ENCODE results near the gene MC4R. TPM values are rescaled to one million over a fixed set of nuclear protein-coding genes. Genes with fewer than 3 reads are reported as not detected.
A peak's percentile ranks its signal among the peaks of the same experiment; 100 is the strongest.

Gene MC4R
- total and polyA plus RNA-seq, 2 donors (not counting 1 experiment from before 2014, with no cell fraction given): not detected

- Histone ChIP-seq H3K27me3 (ENCODE audit: control insufficient read depth, insufficient read depth, low read length) (no peaks in the 10 kb centered on the region), H3K4me1 (ENCODE audit: control insufficient read depth, extremely low read depth, insufficient read depth, low read length) (no peaks in the 10 kb centered on the region), H2AFZ (ENCODE audit: low read length) (no peak overlapping the region), H3K9me3 (ENCODE audit: control insufficient read depth, insufficient read depth, low read depth, low read length) (no peaks in the 10 kb centered on the region), H3K36me3 (ENCODE audit: control insufficient read depth, insufficient read depth, low read length) (no peaks in the 10 kb centered on the region), H3K79me2 (ENCODE audit: control insufficient read depth, insufficient read depth, low read length) (no peaks in the 10 kb centered on the region), H4K20me1 (ENCODE audit: control insufficient read depth, extremely low read depth, insufficient read depth, low read length) (no peaks in the 10 kb centered on the region), H3K4me2 (ENCODE audit: extremely low read depth, insufficient read depth, low read length) (no peak overlapping the region), H3K27ac (ENCODE audit: insufficient read depth, low read length) (no peak overlapping the region), H3K4me3 (replicated peaks in 1 of 4; ENCODE audit: control extremely low read depth in 1 of 4, insufficient read depth in 1 of 4, low read depth in 3 of 4, low read length in 4 of 4) (no peak overlapping the region), H3K9ac (ENCODE audit: insufficient read depth, low read length) (no peak overlapping the region)
- no peak for TF ChIP-seq EZH2 (IDR thresholded peaks at IDR 0.05; ENCODE audit: low read length, missing control alignments)
- TF ChIP-seq, protein P1, sequence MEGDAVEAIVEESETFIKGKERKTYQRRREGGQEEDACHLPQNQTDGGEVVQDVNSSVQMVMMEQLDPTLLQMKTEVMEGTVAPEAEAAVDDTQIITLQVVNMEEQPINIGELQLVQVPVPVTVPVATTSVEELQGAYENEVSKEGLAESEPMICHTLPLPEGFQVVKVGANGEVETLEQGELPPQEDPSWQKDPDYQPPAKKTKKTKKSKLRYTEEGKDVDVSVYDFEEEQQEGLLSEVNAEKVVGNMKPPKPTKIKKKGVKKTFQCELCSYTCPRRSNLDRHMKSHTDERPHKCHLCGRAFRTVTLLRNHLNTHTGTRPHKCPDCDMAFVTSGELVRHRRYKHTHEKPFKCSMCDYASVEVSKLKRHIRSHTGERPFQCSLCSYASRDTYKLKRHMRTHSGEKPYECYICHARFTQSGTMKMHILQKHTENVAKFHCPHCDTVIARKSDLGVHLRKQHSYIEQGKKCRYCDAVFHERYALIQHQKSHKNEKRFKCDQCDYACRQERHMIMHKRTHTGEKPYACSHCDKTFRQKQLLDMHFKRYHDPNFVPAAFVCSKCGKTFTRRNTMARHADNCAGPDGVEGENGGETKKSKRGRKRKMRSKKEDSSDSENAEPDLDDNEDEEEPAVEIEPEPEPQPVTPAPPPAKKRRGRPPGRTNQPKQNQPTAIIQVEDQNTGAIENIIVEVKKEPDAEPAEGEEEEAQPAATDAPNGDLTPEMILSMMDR (conservative IDR thresholded peaks at IDR 0.05 in 1 of 2, IDR thresholded peaks at IDR 0.05 in 1 of 2; ENCODE audit: low read depth in 1 of 2, low read length in 2 of 2): no peak
- no peak for DNase-seq (ENCODE audit: low read depth in 2 of 2)
These were observed 45.4 kb upstream of the MC4R start for GRCh38 chr18:60417946-60418345.

DNA sequence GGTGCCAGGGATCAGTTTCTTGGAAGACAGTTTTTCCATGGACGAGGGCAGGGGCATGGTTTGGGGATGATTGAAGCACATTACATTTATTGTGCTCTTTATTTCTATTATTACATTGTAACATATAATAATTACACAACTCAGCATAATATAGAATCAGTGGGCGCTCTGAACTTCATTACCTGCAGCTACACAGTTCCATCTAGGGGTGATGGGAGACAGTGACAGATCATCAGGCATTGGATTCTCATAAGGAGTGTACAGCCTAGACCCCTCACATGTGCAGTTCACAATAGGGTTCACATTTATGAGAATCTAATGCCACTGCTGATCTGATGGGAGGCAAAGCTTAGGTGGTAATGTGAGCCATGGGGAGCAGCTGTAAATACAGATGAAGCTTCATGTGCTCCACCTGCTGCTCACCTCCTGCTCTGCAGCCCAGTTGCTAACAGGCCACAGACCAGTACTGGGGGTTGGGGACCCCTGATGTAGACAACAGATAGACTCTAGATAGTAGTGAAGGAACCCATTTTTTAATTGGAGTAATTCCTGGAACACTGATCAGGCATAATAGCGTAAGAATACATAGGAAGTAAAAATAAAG, 41.5 kb upstream of the MC4R start:
- H3K79me2 ChIP-seq (ENCODE audit: control insufficient read depth, insufficient read depth, low read length): no peaks in the 10 kb centered on the region

GRCh38 chr18:60411715-60412114, 39.1 kb upstream of the MC4R start:
- H3K4me1 ChIP-seq (ENCODE audit: control insufficient read depth, extremely low read depth, insufficient read depth, low read length): no peaks in the 10 kb centered on the region
- H3K4me2 ChIP-seq (ENCODE audit: extremely low read depth, insufficient read depth, low read length): no peak overlapping the region
- H2AFZ ChIP-seq (ENCODE audit: low read length): no peak overlapping the region
- TF ChIP-seq, protein P1 (conservative IDR thresholded peaks at IDR 0.05 in 1 of 2, IDR thresholded peaks at IDR 0.05 in 1 of 2; ENCODE audit: low read depth in 1 of 2, low read length in 2 of 2): peak in 1 of 2 donors; percentile 23
- TF ChIP-seq EZH2 (IDR thresholded peaks at IDR 0.05; ENCODE audit: low read length, missing control alignments): no peak
- H3K36me3 ChIP-seq (ENCODE audit: control insufficient read depth, insufficient read depth, low read length): no peaks in the 10 kb centered on the region
- H4K20me1 ChIP-seq (ENCODE audit: control insufficient read depth, extremely low read depth, insufficient read depth, low read length): no peaks in the 10 kb centered on the region
- H3K9ac ChIP-seq (ENCODE audit: insufficient read depth, low read length): no peak overlapping the region
- H3K27me3 ChIP-seq (ENCODE audit: control insufficient read depth, insufficient read depth, low read length): no peaks in the 10 kb centered on the region
- no peak for DNase-seq (ENCODE audit: low read depth in 2 of 2)
- H3K4me3 ChIP-seq (replicated peaks in 1 of 4; ENCODE audit: control extremely low read depth in 1 of 4, insufficient read depth in 1 of 4, low read depth in 3 of 4, low read length in 4 of 4): no peak overlapping the region
- H3K27ac ChIP-seq (ENCODE audit: insufficient read depth, low read length): no peak overlapping the region
- H3K9me3 ChIP-seq (ENCODE audit: control insufficient read depth, insufficient read depth, low read depth, low read length): no peaks in the 10 kb centered on the region
- H3K79me2 ChIP-seq (ENCODE audit: control insufficient read depth, insufficient read depth, low read length): no peaks in the 10 kb centered on the region

More for the DNA sequence above, 41.5 kb upstream of the MC4R start:
- TF ChIP-seq, protein P1 (conservative IDR thresholded peaks at IDR 0.05 in 1 of 2, IDR thresholded peaks at IDR 0.05 in 1 of 2; ENCODE audit: low read depth in 1 of 2, low read length in 2 of 2): peak; percentile 18 to 52
- TF ChIP-seq EZH2 (IDR thresholded peaks at IDR 0.05; ENCODE audit: low read length, missing control alignments): no peak
- H3K36me3 ChIP-seq (ENCODE audit: control insufficient read depth, insufficient read depth, low read length): no peaks in the 10 kb centered on the region
- no peaks in the 10 kb centered on the region for H4K20me1 ChIP-seq (ENCODE audit: control insufficient read depth, extremely low read depth, insufficient read depth, low read length)
- H3K27ac ChIP-seq (ENCODE audit: insufficient read depth, low read length): no peak overlapping the region
- peak; percentile 3 to 9 for DNase-seq (ENCODE audit: low read depth in 2 of 2)
- no peaks in the 10 kb centered on the region for H3K27me3 ChIP-seq (ENCODE audit: control insufficient read depth, insufficient read depth, low read length)
- no peak overlapping the region for H2AFZ ChIP-seq (ENCODE audit: low read length)
- no peak overlapping the region for H3K4me2 ChIP-seq (ENCODE audit: extremely low read depth, insufficient read depth, low read length)
- no peak overlapping the region for H3K9ac ChIP-seq (ENCODE audit: insufficient read depth, low read length)
- no peaks in the 10 kb centered on the region for H3K4me1 ChIP-seq (ENCODE audit: control insufficient read depth, extremely low read depth, insufficient read depth, low read length)
- no peak overlapping the region for H3K4me3 ChIP-seq (replicated peaks in 1 of 4; ENCODE audit: control extremely low read depth in 1 of 4, insufficient read depth in 1 of 4, low read depth in 3 of 4, low read length in 4 of 4)
- H3K9me3 ChIP-seq (ENCODE audit: control insufficient read depth, insufficient read depth, low read depth, low read length): no peaks in the 10 kb centered on the region

Data from fibroblast of lung (primary cell).